ENCODE results near the gene AKAP9.
"Not testable (repeated sequence)": the region's sequence is repeated elsewhere in the genome, so short reads cannot be mapped to it uniquely, and the experiment has no call there.

The AKAP9 gene

GRCh38 chr7:92134271-92135051 is 193.8 kb downstream of the AKAP9 start, which contains the start of gene CYP51A1:
CYP51A1 (minus strand) TSS chr7:92134477; CDS start chr7:92134364, 113 bp downstream.
- peak; percentile 97 for DNase-seq (ENCODE audit: low spot score)

GRCh38 chr7:92135052-92135889 is 194.6 kb downstream of the AKAP9 start:
- no peak for DNase-seq (ENCODE audit: low spot score)

- no peak for DNase-seq (ENCODE audit: low spot score)
Observed at GRCh38 chr7:92137557-92137956, 196.9 kb downstream of the AKAP9 start.

- DNase-seq (ENCODE audit: low spot score), result no peak
Observed at GRCh38 chr7:92141161-92141560, 200.5 kb downstream of the AKAP9 start.

- not testable (repeated sequence) for DNase-seq (ENCODE audit: low spot score)
Observed at GRCh38 chr7:92142791-92143190, 202.1 kb downstream of the AKAP9 start.

GRCh38 chr7:92143192-92143880 is 202.7 kb downstream of the AKAP9 start:
- DNase-seq (ENCODE audit: low spot score), result not testable (repeated sequence)

- DNase-seq (ENCODE audit: low spot score), result no peak
Observed at GRCh38 chr7:92149736-92150239, 209.1 kb downstream of the AKAP9 start.

- no peak for DNase-seq (ENCODE audit: low spot score)
Observed at GRCh38 chr7:92150450-92151017, 209.9 kb downstream of the AKAP9 start.

GRCh38 chr7:92155108-92155739 is 214.6 kb downstream of the AKAP9 start:
- DNase-seq (ENCODE audit: low spot score), result no peak

GRCh38 chr7:92156990-92157389 is 216.3 kb downstream of the AKAP9 start:
- DNase-seq (ENCODE audit: low spot score), result no peak

GRCh38 chr7:92158660-92159575 is 218.3 kb downstream of the AKAP9 start:
- no peak for DNase-seq (ENCODE audit: low spot score)

Measured in NAMALWA (cell line).